CD14-positive monocyte (primary cell): ENCODE measurements around the gene ARHGEF9. TPM values are rescaled to one million over a fixed set of nuclear protein-coding genes. Genes with fewer than 3 reads are reported as not detected.

Experiments used
- DNase-seq, 3 donors: peaks; one replicate each; pipeline ENCODE4 v3.0.0-alpha.2; 2011 to 2022
- H2AFZ ChIP-seq: 2 replicates; pipeline ENCODE4 v1.6.0; 2012; ENCODE audit warnings: mild to moderate bottlenecking, low read depth, low read length, inconsistent platforms; ENCODE audit not compliant: insufficient read depth, poor library complexity, severe bottlenecking
- H3K27ac ChIP-seq, 2 donors: 1 replicate in 1 of 2; 2 replicates in 1 of 2; pipeline ENCODE4 v1.5.1; 2012 to 2013; ENCODE audit warnings: low read length in 2 of 2, control low read depth in 1 of 2, inconsistent platforms in 1 of 2, low read depth in 1 of 2, mild to moderate bottlenecking in 1 of 2
- H3K27me3 ChIP-seq, 2 donors: one replicate each; pipeline versions ENCODE4 v1.6.0 to v1.6.1; 2011 to 2013; ENCODE audit warnings: low read length in 2 of 2; ENCODE audit not compliant: control insufficient read depth in 2 of 2, insufficient read depth in 2 of 2
- H3K36me3 ChIP-seq, 2 donors: replicated peaks in 1 of 2; 1 replicate in 1 of 2; 2 replicates in 1 of 2; pipeline versions ENCODE4 v1.5.1 to v1.6.1; 2012 to 2013; ENCODE audit warnings: low read length in 2 of 2, control low read depth in 1 of 2, inconsistent platforms in 1 of 2, mild to moderate bottlenecking in 1 of 2; ENCODE audit not compliant: insufficient read depth in 2 of 2, control insufficient read depth in 1 of 2
- H3K4me1 ChIP-seq, 2 donors: 1 replicate in 1 of 2; 2 replicates in 1 of 2; pipeline versions ENCODE4 v1.5.1 to v1.6.1; 2012 to 2013; ENCODE audit warnings: low read length in 2 of 2, control low read depth in 1 of 2, inconsistent platforms in 1 of 2, mild to moderate bottlenecking in 1 of 2, moderate library complexity in 1 of 2; ENCODE audit not compliant: insufficient read depth in 2 of 2, control insufficient read depth in 1 of 2
- H3K4me2 ChIP-seq: replicated peaks from 2 replicates; pipeline ENCODE3; 2012; ENCODE audit warnings: low read length, moderate library complexity, mild to moderate bottlenecking; ENCODE audit not compliant: poor library complexity, severe bottlenecking; ENCODE audit errors: extremely low read depth
- H3K4me3 ChIP-seq, 3 experiments: fragments of 200-600 bp in 1 of 3; sonication (generic) in 1 of 3; replicated peaks in 1 of 3; 1 replicate in 2 of 3; 2 replicates in 1 of 3; pipeline ENCODE4 v1.5.1; 2011 to 2013; ENCODE audit warnings: low read length in 3 of 3, mild to moderate bottlenecking in 3 of 3, control low read depth in 2 of 3, low read depth in 2 of 3, inconsistent platforms in 1 of 3, moderate library complexity in 1 of 3
- H3K79me2 ChIP-seq: 2 replicates; pipeline ENCODE4 v1.6.0; 2012; ENCODE audit warnings: mild to moderate bottlenecking, control low read depth, inconsistent platforms, low read length, moderate library complexity; ENCODE audit not compliant: insufficient read depth
- H3K9ac ChIP-seq: 2 replicates; pipeline ENCODE4 v1.6.0; 2017; ENCODE audit warnings: low read length, mild to moderate bottlenecking; ENCODE audit not compliant: insufficient read depth, poor library complexity, severe bottlenecking
- H3K9me3 ChIP-seq, 2 donors: replicated peaks in 1 of 2; 1 replicate in 1 of 2; 2 replicates in 1 of 2; pipeline versions ENCODE4 v1.5.1 to v1.6.1; 2012 to 2013; ENCODE audit warnings: low read length in 2 of 2, control low read depth in 1 of 2; ENCODE audit not compliant: control insufficient read depth in 1 of 2, insufficient read depth in 1 of 2
- H4K20me1 ChIP-seq: 2 replicates; pipeline ENCODE4 v1.6.0; 2012; ENCODE audit warnings: mild to moderate bottlenecking, low read length, control low read depth, moderate library complexity; ENCODE audit not compliant: insufficient read depth
- H3K27ac Mint-ChIP-seq, 7 donors: one replicate each; pipeline ENCODE4 v1.8.0; 2020; ENCODE audit warnings: mild to moderate bottlenecking in 7 of 7, mixed read lengths in 7 of 7, moderate library complexity in 6 of 7, inconsistent platforms in 2 of 7
- H3K27me3 Mint-ChIP-seq, 3 donors: one replicate each; pipeline ENCODE4 v1.8.0; 2021 to 2022; ENCODE audit warnings: low read depth in 3 of 3, mild to moderate bottlenecking in 3 of 3, mixed read lengths in 3 of 3, moderate library complexity in 3 of 3, inconsistent platforms in 1 of 3
- H3K36me3 Mint-ChIP-seq, 2 donors: one replicate each; pipeline ENCODE4 v1.8.0; 2020; ENCODE audit warnings: mixed read lengths in 2 of 2, inconsistent platforms in 1 of 2, mild to moderate bottlenecking in 1 of 2
- H3K4me1 Mint-ChIP-seq: one replicate; pipeline ENCODE4 v1.8.0; 2020; ENCODE audit warnings: mild to moderate bottlenecking, mixed read lengths
- H3K4me3 Mint-ChIP-seq, 2 donors: one replicate each; pipeline ENCODE4 v1.8.0; 2020; ENCODE audit warnings: mild to moderate bottlenecking in 2 of 2, mixed read lengths in 2 of 2, moderate library complexity in 1 of 2
- H3K9me3 Mint-ChIP-seq, 7 donors: one replicate each; pipeline ENCODE4 v1.8.0; 2020 to 2022; ENCODE audit warnings: mixed read lengths in 7 of 7, mild to moderate bottlenecking in 6 of 7, moderate library complexity in 6 of 7, inconsistent platforms in 2 of 7
- WGBS: methylation state at CpG from one replicate; pipeline ENCODE4 v1.1.5; 2013; ENCODE audit warnings: missing lambda C conversion rate; ENCODE audit not compliant: insufficient coverage; 5-methylcytosine and 5-hydroxymethylcytosine counted together
- intact Hi-C, 2 donors: fragments of 100-400 bp; cut with micrococcal nuclease; formaldehyde crosslinking; loops; one replicate each; pipeline versions ENCODE4 v1.15.0 to v1.15.1; 2023
- polyA plus RNA-seq, 3 donors: library from polyadenylated mRNA; depleted of rRNA in 1 of 3; unstranded in 2 of 3; stranded (reverse) in 1 of 3; fragments of 300-500 nt in 2 of 3; fragments of >200 nt in 1 of 3; fragmentation: Illumina TruSeq in 2 of 3; gene quantifications; 1 replicate in 2 of 3; 2 replicates in 1 of 3; pipeline ENCODE4 v1.2.3, GENCODE V29; 2012 to 2021
- TF ChIP-seq, protein P1 (sequence below): fragments of 200-600 bp; IDR thresholded peaks from one replicate; pipeline ENCODE4 v1.8.0; 2022; ENCODE audit warnings: antibody characterized with exemption, mild to moderate bottlenecking

ARHGEF9 gene
- polyA plus RNA-seq, 3 donors, result 0.84 to 5.5 (median 2.6) TPM

DNA sequence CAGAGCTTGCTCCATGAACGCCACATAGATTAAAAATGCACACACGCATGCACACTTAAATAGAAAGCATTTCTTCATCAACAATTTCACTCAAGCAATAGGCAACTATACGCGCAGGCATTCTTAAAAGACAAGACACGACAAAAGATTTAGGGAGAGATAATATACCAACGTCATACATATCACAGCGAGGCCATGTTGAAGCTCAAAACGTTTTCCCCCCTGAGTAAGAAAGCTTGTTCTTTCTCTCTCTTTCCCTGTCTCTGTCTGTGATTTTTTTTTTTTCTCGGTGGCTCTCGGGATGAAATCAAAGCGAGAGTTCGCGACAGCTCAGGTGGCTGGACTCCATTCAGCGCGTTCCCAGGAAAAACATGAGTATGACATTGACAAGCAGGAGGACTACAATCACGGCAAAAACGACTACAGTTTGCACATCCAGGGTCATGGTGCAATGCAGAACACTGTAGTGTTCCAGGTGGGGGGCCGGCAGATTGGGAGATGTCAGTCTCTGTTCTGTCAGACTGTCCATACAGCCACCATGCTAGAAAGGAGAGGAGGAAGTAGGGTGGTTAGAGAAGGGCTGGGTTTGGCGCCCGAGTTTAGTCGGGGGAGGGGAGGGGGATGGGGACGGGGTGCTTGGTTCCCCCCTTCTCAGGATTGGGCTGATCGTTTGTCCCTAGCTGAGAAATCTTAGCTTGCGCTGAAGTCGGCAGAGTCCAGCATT lies 30.7 kb downstream of the ARHGEF9 start:
- WGBS, result 1% methylated on average over 18 of the region's 25 CpGs
- no peaks in the 10 kb centered on the region for H3K79me2 ChIP-seq
- TF ChIP-seq, protein P1, sequence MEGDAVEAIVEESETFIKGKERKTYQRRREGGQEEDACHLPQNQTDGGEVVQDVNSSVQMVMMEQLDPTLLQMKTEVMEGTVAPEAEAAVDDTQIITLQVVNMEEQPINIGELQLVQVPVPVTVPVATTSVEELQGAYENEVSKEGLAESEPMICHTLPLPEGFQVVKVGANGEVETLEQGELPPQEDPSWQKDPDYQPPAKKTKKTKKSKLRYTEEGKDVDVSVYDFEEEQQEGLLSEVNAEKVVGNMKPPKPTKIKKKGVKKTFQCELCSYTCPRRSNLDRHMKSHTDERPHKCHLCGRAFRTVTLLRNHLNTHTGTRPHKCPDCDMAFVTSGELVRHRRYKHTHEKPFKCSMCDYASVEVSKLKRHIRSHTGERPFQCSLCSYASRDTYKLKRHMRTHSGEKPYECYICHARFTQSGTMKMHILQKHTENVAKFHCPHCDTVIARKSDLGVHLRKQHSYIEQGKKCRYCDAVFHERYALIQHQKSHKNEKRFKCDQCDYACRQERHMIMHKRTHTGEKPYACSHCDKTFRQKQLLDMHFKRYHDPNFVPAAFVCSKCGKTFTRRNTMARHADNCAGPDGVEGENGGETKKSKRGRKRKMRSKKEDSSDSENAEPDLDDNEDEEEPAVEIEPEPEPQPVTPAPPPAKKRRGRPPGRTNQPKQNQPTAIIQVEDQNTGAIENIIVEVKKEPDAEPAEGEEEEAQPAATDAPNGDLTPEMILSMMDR, result no peak
- peak overlapping the region; percentile 82 for H2AFZ ChIP-seq
- H3K9me3 Mint-ChIP-seq, result peaks cover 0 to 5% (median 0%) of the 10 kb centered on the region in 7 donors
- H3K4me3 Mint-ChIP-seq, result peak overlapping the region; percentile 94 to 97
- H3K27me3 ChIP-seq, result no peaks in the 10 kb centered on the region
- H3K4me2 ChIP-seq, result peak overlapping the region; percentile 76
- intact Hi-C loops, result loop anchor here (10.0 kb wide), 2 partner anchors 451 to 1781 kb away; partner anchors contain the start of genes AMER1 (in 1 of the 2) and LAS1L (in 1 of the 2)
- H4K20me1 ChIP-seq, result no peaks in the 10 kb centered on the region
- H3K4me3 ChIP-seq, result peak overlapping the region; percentile 55 to 92 (median 81)
- no peaks in the 10 kb centered on the region for H3K36me3 ChIP-seq
- DNase-seq, result peak; percentile 7 to 15 (median 10)
- peak overlapping the region; percentile 75 to 84 for H3K27ac ChIP-seq
- no peaks in the 10 kb centered on the region for H3K9me3 ChIP-seq
- H3K27ac Mint-ChIP-seq, result peak overlapping the region; percentile 87 to 96 (median 92)
- H3K36me3 Mint-ChIP-seq, result no peaks in the 10 kb centered on the region
- peaks cover 0 to 5% (median 0%) of the 10 kb centered on the region in 3 donors for H3K27me3 Mint-ChIP-seq
- peak overlapping the region; percentile 66 for H3K9ac ChIP-seq
- peaks cover 9 to 11% of the 10 kb centered on the region in 2 donors for H3K4me1 ChIP-seq
- H3K4me1 Mint-ChIP-seq, result peaks cover 21% of the 10 kb centered on the region

DNA sequence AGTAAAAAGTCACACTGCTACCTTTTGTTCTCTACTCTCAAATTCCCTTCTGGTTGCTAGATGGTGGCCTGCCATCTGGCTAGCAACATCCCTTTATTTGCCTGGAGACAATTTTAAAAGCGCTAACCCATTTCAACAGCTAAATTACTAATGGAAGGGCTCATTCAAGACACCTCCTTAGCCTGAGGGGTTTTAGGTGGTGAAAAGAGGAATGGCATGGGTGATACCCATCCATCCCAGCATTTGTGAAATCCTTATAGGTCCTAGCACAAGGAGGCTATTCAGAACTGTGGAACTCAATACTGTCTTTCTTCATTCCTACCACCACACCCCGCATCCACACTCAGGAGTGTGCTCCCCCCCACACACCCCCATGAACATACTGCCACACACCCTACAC lies 33.5 kb downstream of the ARHGEF9 start:
- Mint-ChIP-seq H3K27me3 (peaks cover 0 to 5% (median 0%) of the 10 kb centered on the region in 3 donors), H3K27ac (no peak overlapping the region), H3K9me3 (peaks cover 0 to 5% (median 0%) of the 10 kb centered on the region in 7 donors), H3K36me3 (no peaks in the 10 kb centered on the region), H3K4me3 (no peak overlapping the region), H3K4me1 (peaks cover 30% of the 10 kb centered on the region)
- WGBS, result 100% methylated on average over 1 of the region's 2 CpGs
- Histone ChIP-seq H3K4me3 (no peak overlapping the region), H3K4me1 (peaks cover 9 to 11% of the 10 kb centered on the region in 2 donors), H3K79me2 (no peaks in the 10 kb centered on the region), H4K20me1 (no peaks in the 10 kb centered on the region), H3K4me2 (no peak overlapping the region), H3K36me3 (no peaks in the 10 kb centered on the region), H3K27me3 (no peaks in the 10 kb centered on the region), H3K9ac (no peak overlapping the region), H3K27ac (no peak overlapping the region), H3K9me3 (no peaks in the 10 kb centered on the region), H2AFZ (no peak overlapping the region)
- TF ChIP-seq, protein P1, result no peak
- no peak for DNase-seq
- intact Hi-C loops, result loop anchor here (10.0 kb wide), 2 partner anchors 453 to 1783 kb away; partner anchors contain the start of genes AMER1 (in 1 of the 2) and LAS1L (in 1 of the 2)
